Measurements from ENCODE around the gene PRRG1. TPM values are rescaled to one million over a fixed set of nuclear protein-coding genes. Genes with fewer than 3 reads are reported as not detected.

Gene PRRG1
- total RNA-seq, 2 experiments from 2014 or later: not detected

DNA sequence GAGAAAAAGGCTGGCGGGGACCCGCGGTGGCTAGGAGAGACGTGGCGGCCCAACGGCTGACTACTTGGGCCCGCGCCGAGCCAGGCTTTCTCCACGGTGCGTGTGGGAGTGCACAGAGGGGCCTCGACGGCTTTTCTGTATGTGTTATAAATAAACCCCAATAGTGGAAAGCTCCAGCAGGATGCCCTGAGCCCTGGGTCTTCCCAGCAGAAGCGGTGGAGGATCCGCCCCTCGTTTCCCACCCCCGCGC lies 268 bp upstream of the PRRG1 start:
- Mint-ChIP-seq H3K27ac (no peak overlapping the region), H3K9me3 (no peaks in the 10 kb centered on the region), H3K4me3 (peak overlapping the region; percentile 21), H3K27me3 (ENCODE audit: low read depth) (peaks cover 15% of the 10 kb centered on the region), H3K4me1 (ENCODE audit: low read depth) (peaks cover 4% of the 10 kb centered on the region), H3K36me3 (ENCODE audit: low read depth) (no peaks in the 10 kb centered on the region)
- intact Hi-C loops (cut with micrococcal nuclease): no loop called here
- DNase-seq: no peak
- CTCF ChIA-PET: no interaction called here

GRCh38 chrX:37350034-37350365 lies 836 bp downstream of the PRRG1 start:
- Mint-ChIP-seq H3K4me1 (ENCODE audit: low read depth) (peaks cover 4% of the 10 kb centered on the region), H3K4me3 (peak overlapping the region; percentile 12)

GRCh38 chrX:37353646-37354045 lies 4.5 kb downstream of the PRRG1 start:
- CTCF ChIA-PET: no interaction called here
- Mint-ChIP-seq H3K36me3 (ENCODE audit: low read depth) (no peaks in the 10 kb centered on the region), H3K27me3 (ENCODE audit: low read depth) (peaks cover 10% of the 10 kb centered on the region), H3K4me1 (ENCODE audit: low read depth) (peaks cover 3% of the 10 kb centered on the region), H3K4me3 (no peak overlapping the region), H3K9me3 (no peaks in the 10 kb centered on the region), H3K27ac (no peak overlapping the region)
- no peak for DNase-seq
- intact Hi-C loops (cut with micrococcal nuclease): no loop called here

More at GRCh38 chrX:37350034-37350365, 836 bp downstream of the PRRG1 start:
- Mint-ChIP-seq H3K27me3 (ENCODE audit: low read depth) (peaks cover 17% of the 10 kb centered on the region), H3K36me3 (ENCODE audit: low read depth) (no peaks in the 10 kb centered on the region), H3K27ac (no peak overlapping the region), H3K9me3 (no peaks in the 10 kb centered on the region)
- intact Hi-C loops (cut with micrococcal nuclease): no loop called here
- DNase-seq: no peak
- CTCF ChIA-PET: no interaction called here

- no peaks in the 10 kb centered on the region for H3K36me3 Mint-ChIP-seq (ENCODE audit: low read depth)
- H3K4me3 Mint-ChIP-seq: no peak overlapping the region
- intact Hi-C loops (cut with micrococcal nuclease): no loop called here
- CTCF ChIA-PET: no interaction called here
- peaks cover 3% of the 10 kb centered on the region for H3K27me3 Mint-ChIP-seq (ENCODE audit: low read depth)
- no peaks in the 10 kb centered on the region for H3K4me1 Mint-ChIP-seq (ENCODE audit: low read depth)
- no peak for DNase-seq
- no peak overlapping the region for H3K27ac Mint-ChIP-seq
- peaks cover 3% of the 10 kb centered on the region for H3K9me3 Mint-ChIP-seq
Measured at GRCh38 chrX:37357436-37357835, 8.3 kb downstream of the PRRG1 start.

GRCh38 chrX:37361596-37361995 lies 12.4 kb downstream of the PRRG1 start:
- Mint-ChIP-seq H3K27me3 (ENCODE audit: low read depth) (no peaks in the 10 kb centered on the region), H3K4me1 (ENCODE audit: low read depth) (no peaks in the 10 kb centered on the region), H3K27ac (no peak overlapping the region), H3K4me3 (no peak overlapping the region), H3K9me3 (peaks cover 3% of the 10 kb centered on the region), H3K36me3 (ENCODE audit: low read depth) (no peaks in the 10 kb centered on the region)
- CTCF ChIA-PET: no interaction called here
- intact Hi-C loops (cut with micrococcal nuclease): no loop called here
- no peak for DNase-seq

GRCh38 chrX:37364666-37365065 lies 15.5 kb downstream of the PRRG1 start:
- H3K27me3 Mint-ChIP-seq (ENCODE audit: low read depth): no peaks in the 10 kb centered on the region
- CTCF ChIA-PET: no interaction called here
- H3K27ac Mint-ChIP-seq: no peak overlapping the region
- H3K4me3 Mint-ChIP-seq: no peak overlapping the region
- intact Hi-C loops (cut with micrococcal nuclease): no loop called here
- no peaks in the 10 kb centered on the region for H3K36me3 Mint-ChIP-seq (ENCODE audit: low read depth)
- H3K4me1 Mint-ChIP-seq (ENCODE audit: low read depth): no peaks in the 10 kb centered on the region
- peaks cover 6% of the 10 kb centered on the region for H3K9me3 Mint-ChIP-seq
- no peak for DNase-seq

GRCh38 chrX:37367946-37368345 lies 18.8 kb downstream of the PRRG1 start:
- CTCF ChIA-PET: no interaction called here
- Mint-ChIP-seq H3K27me3 (ENCODE audit: low read depth) (no peaks in the 10 kb centered on the region), H3K36me3 (ENCODE audit: low read depth) (no peaks in the 10 kb centered on the region), H3K4me1 (ENCODE audit: low read depth) (no peaks in the 10 kb centered on the region), H3K27ac (no peak overlapping the region), H3K9me3 (peaks cover 4% of the 10 kb centered on the region), H3K4me3 (no peak overlapping the region)
- DNase-seq: no peak
- intact Hi-C loops (cut with micrococcal nuclease): no loop called here

- DNase-seq: no peak
- H3K9me3 Mint-ChIP-seq: peaks cover 4% of the 10 kb centered on the region
- CTCF ChIA-PET: no interaction called here
- no peaks in the 10 kb centered on the region for H3K4me1 Mint-ChIP-seq (ENCODE audit: low read depth)
- no peaks in the 10 kb centered on the region for H3K27me3 Mint-ChIP-seq (ENCODE audit: low read depth)
- H3K27ac Mint-ChIP-seq: no peak overlapping the region
- intact Hi-C loops (cut with micrococcal nuclease): no loop called here
- no peaks in the 10 kb centered on the region for H3K36me3 Mint-ChIP-seq (ENCODE audit: low read depth)
- no peak overlapping the region for H3K4me3 Mint-ChIP-seq
Measured at GRCh38 chrX:37370499-37371141, 21.5 kb downstream of the PRRG1 start.

DNA sequence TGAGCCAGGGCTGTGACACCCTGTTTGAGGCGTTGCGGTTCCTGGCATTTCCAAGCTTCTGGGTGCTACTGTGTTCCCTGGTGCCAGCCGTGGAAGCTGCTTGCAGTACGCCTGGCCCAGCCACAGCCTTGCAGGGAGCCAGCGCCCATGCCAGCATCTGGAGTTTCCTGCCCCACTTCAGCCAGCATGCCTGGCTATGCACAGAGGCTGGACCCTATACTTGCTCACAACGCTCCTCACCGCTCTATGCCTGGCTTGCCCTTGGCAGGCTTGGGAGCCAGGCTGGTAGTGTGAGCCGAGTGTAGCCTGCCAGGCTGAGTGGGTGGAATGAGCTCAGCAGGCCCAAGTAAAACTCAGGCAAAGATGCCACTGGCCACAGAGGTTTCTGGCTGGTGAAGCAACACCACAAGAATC lies 22.4 kb downstream of the PRRG1 start:
- peaks cover 4% of the 10 kb centered on the region for H3K9me3 Mint-ChIP-seq
- DNase-seq: no peak
- no peaks in the 10 kb centered on the region for H3K36me3 Mint-ChIP-seq (ENCODE audit: low read depth)
- CTCF ChIA-PET: no interaction called here
- H3K27me3 Mint-ChIP-seq (ENCODE audit: low read depth): no peaks in the 10 kb centered on the region
- intact Hi-C loops (cut with micrococcal nuclease): no loop called here
- H3K4me1 Mint-ChIP-seq (ENCODE audit: low read depth): no peaks in the 10 kb centered on the region
- H3K4me3 Mint-ChIP-seq: no peak overlapping the region
- H3K27ac Mint-ChIP-seq: no peak overlapping the region

- H3K36me3 Mint-ChIP-seq (ENCODE audit: low read depth): no peaks in the 10 kb centered on the region
Measured at GRCh38 chrX:37378404-37378803, 29.2 kb downstream of the PRRG1 start.

GRCh38 chrX:37378830-37379229 lies 29.7 kb downstream of the PRRG1 start:
- DNase-seq: no peak
- Mint-ChIP-seq H3K4me3 (no peak overlapping the region), H3K36me3 (ENCODE audit: low read depth) (no peaks in the 10 kb centered on the region), H3K9me3 (no peaks in the 10 kb centered on the region), H3K4me1 (ENCODE audit: low read depth) (no peaks in the 10 kb centered on the region), H3K27ac (no peak overlapping the region), H3K27me3 (ENCODE audit: low read depth) (peaks cover 2% of the 10 kb centered on the region)
- intact Hi-C loops (cut with micrococcal nuclease): no loop called here
- CTCF ChIA-PET: no interaction called here

More at GRCh38 chrX:37378404-37378803, 29.2 kb downstream of the PRRG1 start:
- intact Hi-C loops (cut with micrococcal nuclease): no loop called here
- CTCF ChIA-PET: no interaction called here
- H3K27me3 Mint-ChIP-seq (ENCODE audit: low read depth): peaks cover 2% of the 10 kb centered on the region
- no peak overlapping the region for H3K27ac Mint-ChIP-seq
- H3K4me1 Mint-ChIP-seq (ENCODE audit: low read depth): no peaks in the 10 kb centered on the region
- H3K4me3 Mint-ChIP-seq: no peak overlapping the region
- H3K9me3 Mint-ChIP-seq: no peaks in the 10 kb centered on the region
- DNase-seq: no peak

DNA sequence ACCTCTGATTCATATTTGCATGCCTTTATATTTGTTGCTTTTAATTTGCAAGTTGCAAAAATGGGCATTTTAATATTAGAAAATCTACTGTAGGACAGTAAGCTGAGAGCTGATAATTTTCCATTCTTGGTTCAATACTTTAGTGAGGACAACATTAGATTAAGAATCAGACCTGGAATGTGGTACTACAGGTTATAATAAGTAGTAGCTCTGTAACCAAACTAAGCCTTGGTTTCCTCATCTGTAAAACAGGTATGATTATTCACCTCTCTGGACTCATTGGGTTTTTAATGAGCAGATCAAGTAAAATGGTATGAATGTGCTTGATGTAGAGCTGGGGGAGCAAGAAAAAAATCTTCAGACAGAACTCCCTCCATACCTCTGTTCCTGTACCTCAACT lies 31.1 kb downstream of the PRRG1 start:
- Mint-ChIP-seq H3K4me1 (ENCODE audit: low read depth) (no peaks in the 10 kb centered on the region), H3K4me3 (no peak overlapping the region), H3K36me3 (ENCODE audit: low read depth) (no peaks in the 10 kb centered on the region), H3K9me3 (no peaks in the 10 kb centered on the region), H3K27me3 (ENCODE audit: low read depth) (peaks cover 2% of the 10 kb centered on the region), H3K27ac (no peak overlapping the region)
- no peak for DNase-seq
- intact Hi-C loops (cut with micrococcal nuclease): no loop called here
- CTCF ChIA-PET: no interaction called here

GRCh38 chrX:37380924-37381323 lies 31.8 kb downstream of the PRRG1 start:
- H3K9me3 Mint-ChIP-seq: no peaks in the 10 kb centered on the region

DNA sequence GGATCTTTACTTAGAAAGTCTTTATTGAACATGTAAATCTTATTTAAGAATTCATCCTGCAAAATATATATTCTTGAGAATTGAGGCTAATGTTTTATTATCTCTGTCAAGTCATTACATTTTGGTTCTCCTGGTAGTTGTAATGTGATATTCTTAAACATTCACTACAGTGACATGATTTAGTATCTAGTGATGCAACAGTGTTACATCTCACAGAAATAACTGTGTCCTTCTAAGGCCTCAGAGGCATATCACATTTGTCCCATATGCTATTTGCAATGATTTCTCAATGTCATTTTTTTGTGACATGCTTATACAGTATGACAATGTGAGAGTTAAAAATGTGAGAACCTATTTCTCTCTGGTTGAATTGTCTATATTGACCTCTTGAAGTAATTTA lies 34.1 kb downstream of the PRRG1 start:
- Mint-ChIP-seq H3K27ac (no peak overlapping the region), H3K4me1 (ENCODE audit: low read depth) (no peaks in the 10 kb centered on the region), H3K4me3 (no peak overlapping the region), H3K36me3 (ENCODE audit: low read depth) (no peaks in the 10 kb centered on the region), H3K9me3 (no peaks in the 10 kb centered on the region), H3K27me3 (ENCODE audit: low read depth) (peaks cover 2% of the 10 kb centered on the region)
- intact Hi-C loops (cut with micrococcal nuclease): no loop called here
- DNase-seq: no peak
- CTCF ChIA-PET: interaction anchor here (0.6 kb wide), 1 partner anchor 100 kb away, joined by 3 read pairs; no protein-coding TSS in a partner anchor

More at GRCh38 chrX:37380924-37381323, 31.8 kb downstream of the PRRG1 start:
- DNase-seq: no peak
- no peaks in the 10 kb centered on the region for H3K36me3 Mint-ChIP-seq (ENCODE audit: low read depth)
- CTCF ChIA-PET: no interaction called here
- H3K4me1 Mint-ChIP-seq (ENCODE audit: low read depth): no peaks in the 10 kb centered on the region
- peaks cover 2% of the 10 kb centered on the region for H3K27me3 Mint-ChIP-seq (ENCODE audit: low read depth)
- intact Hi-C loops (cut with micrococcal nuclease): no loop called here
- no peak overlapping the region for H3K27ac Mint-ChIP-seq
- H3K4me3 Mint-ChIP-seq: no peak overlapping the region
